ENCODE data around the gene RBM10. TPM values are rescaled to one million over a fixed set of nuclear protein-coding genes. Genes with fewer than 3 reads are reported as not detected.

Gene RBM10
- total RNA-seq, 1 experiment from 2014 or later = 55.8 TPM

GRCh38 chrX:47228550-47229270, 83.7 kb downstream of the RBM10 start:
- no peaks in the 10 kb centered on the region for H3K27me3 ChIP-seq (ENCODE audit: insufficient read depth, low read length)
- H3K4me1 ChIP-seq (ENCODE audit: insufficient read depth, low read length) = 0 out of 2 replicates have a peak, but pooled peaks cover 2% of the 10 kb centered on the region
- no peak overlapping the region for H3K27ac ChIP-seq (ENCODE audit: insufficient read length, low read depth, low read length)
- H3K36me3 Mint-ChIP-seq (ENCODE audit: insufficient read depth in 1 of 3, low read depth in 3 of 3) = peaks cover 48 to 63% (median 57%) of the 10 kb centered on the region in 3 experiments
- H4K20me1 ChIP-seq (ENCODE audit: control insufficient read depth, insufficient read depth, insufficient read length) = peaks cover 2% of the 10 kb centered on the region
- H3K23ac ChIP-seq (ENCODE audit: insufficient read length, low read depth, low read length) = no peak overlapping the region
- no peaks in the 10 kb centered on the region for H3K79me1 ChIP-seq (ENCODE audit: insufficient read depth, low read depth, low read length, poor library complexity, severe bottlenecking)
- H3K79me2 ChIP-seq (ENCODE audit: insufficient read depth, low read length) = no peaks in the 10 kb centered on the region
- H3K4ac ChIP-seq (ENCODE audit: low read depth, low read length) = no peak overlapping the region
- peaks cover 5% of the 10 kb centered on the region for H3K23me2 ChIP-seq (ENCODE audit: insufficient read length, low read depth, low read length, poor library complexity, severe bottlenecking)
- peaks cover 2% of the 10 kb centered on the region; the same call in 1 of the 2 replicates for H3K27me3 Mint-ChIP-seq (ENCODE audit: low read depth)
- H3K4me1 Mint-ChIP-seq = peaks cover 0 to 6% of the 10 kb centered on the region in 2 experiments; a peak in 2 of 4 replicates
- H2BK120ac ChIP-seq (ENCODE audit: low read depth, low read length, poor library complexity, severe bottlenecking) = no peak overlapping the region
- no peak overlapping the region for H4K5ac ChIP-seq (ENCODE audit: insufficient read length, low read depth, low read length)
- H3K4me3 Mint-ChIP-seq = no peak overlapping the region
- no peak overlapping the region for H2BK15ac ChIP-seq (ENCODE audit: low read depth, low read length)
- H3K14ac ChIP-seq (ENCODE audit: insufficient read depth, low read length) = no peak overlapping the region
- H2BK5ac ChIP-seq (ENCODE audit: insufficient read length, low read length) = no peak overlapping the region
- H4K8ac ChIP-seq (replicated peaks; ENCODE audit: insufficient read length, low read depth, low read length) = no peak overlapping the region
- no peak overlapping the region for H3K18ac ChIP-seq (ENCODE audit: insufficient read length, low read depth, low read length)
- H2BK12ac ChIP-seq (ENCODE audit: insufficient read length, low read depth, low read length) = no peak overlapping the region
- no peak overlapping the region for H3K56ac ChIP-seq (ENCODE audit: insufficient read length, low read depth, low read length)
- no peak overlapping the region for H2AK5ac ChIP-seq (ENCODE audit: insufficient read length, low read length)
- TF ChIP-seq, protein P1, sequence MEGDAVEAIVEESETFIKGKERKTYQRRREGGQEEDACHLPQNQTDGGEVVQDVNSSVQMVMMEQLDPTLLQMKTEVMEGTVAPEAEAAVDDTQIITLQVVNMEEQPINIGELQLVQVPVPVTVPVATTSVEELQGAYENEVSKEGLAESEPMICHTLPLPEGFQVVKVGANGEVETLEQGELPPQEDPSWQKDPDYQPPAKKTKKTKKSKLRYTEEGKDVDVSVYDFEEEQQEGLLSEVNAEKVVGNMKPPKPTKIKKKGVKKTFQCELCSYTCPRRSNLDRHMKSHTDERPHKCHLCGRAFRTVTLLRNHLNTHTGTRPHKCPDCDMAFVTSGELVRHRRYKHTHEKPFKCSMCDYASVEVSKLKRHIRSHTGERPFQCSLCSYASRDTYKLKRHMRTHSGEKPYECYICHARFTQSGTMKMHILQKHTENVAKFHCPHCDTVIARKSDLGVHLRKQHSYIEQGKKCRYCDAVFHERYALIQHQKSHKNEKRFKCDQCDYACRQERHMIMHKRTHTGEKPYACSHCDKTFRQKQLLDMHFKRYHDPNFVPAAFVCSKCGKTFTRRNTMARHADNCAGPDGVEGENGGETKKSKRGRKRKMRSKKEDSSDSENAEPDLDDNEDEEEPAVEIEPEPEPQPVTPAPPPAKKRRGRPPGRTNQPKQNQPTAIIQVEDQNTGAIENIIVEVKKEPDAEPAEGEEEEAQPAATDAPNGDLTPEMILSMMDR (conservative IDR thresholded peaks at IDR 0.05) = no peak
- no peak overlapping the region for H4K91ac ChIP-seq (ENCODE audit: insufficient read length, low read depth, low read length)
- no CpG with 5 or more reads among the region's 12 CpGs for WGBS (ENCODE audit: extremely low coverage, insufficient read length, low lambda C conversion rate)
- H3K9ac ChIP-seq (ENCODE audit: extremely low read depth, insufficient read length, low read length) = no peak overlapping the region
- no peak overlapping the region for H3K4me2 ChIP-seq (ENCODE audit: insufficient read depth, insufficient read length, low read length)
- H2AFZ ChIP-seq (ENCODE audit: low read length) = no peak overlapping the region
- no peak for DNase-seq
- H2BK20ac ChIP-seq (ENCODE audit: low read depth, low read length, poor library complexity, severe bottlenecking) = no peak overlapping the region
- no peak overlapping the region for H3T11ph ChIP-seq (ENCODE audit: low read length)
- H3K27ac Mint-ChIP-seq = peak overlapping the region in 1 of 3 experiments; percentile 13; a peak in 2 of 7 replicates
- no peaks in the 10 kb centered on the region for H3K9me3 ChIP-seq (ENCODE audit: control insufficient read depth, low read depth, low read length)
- no peaks in the 10 kb centered on the region; a peak in 1 of 5 replicates for H3K9me3 Mint-ChIP-seq
